Measurements from ENCODE around the gene UNC5B.

The UNC5B gene

GRCh38 chr10:71178880-71179279, 33.5 kb upstream of the UNC5B start:
- Histone ChIP-seq H3K79me2 (ENCODE audit: control insufficient read depth, insufficient read depth, low read length, poor library complexity) (no peaks in the 10 kb centered on the region), H3K79me1 (ENCODE audit: low read length) (no peaks in the 10 kb centered on the region), H3K9me3 (ENCODE audit: insufficient read depth, low read depth, low read length) (peaks cover 3% of the 10 kb centered on the region), H4K91ac (ENCODE audit: low read depth, low read length) (no peak overlapping the region), H3K27ac (ENCODE audit: low read depth, low read length) (no peak overlapping the region), H4K8ac (ENCODE audit: low read depth, low read length) (no peak overlapping the region), H3K9ac (ENCODE audit: low read length) (no peak overlapping the region), H4K12ac (ENCODE audit: low read depth, low read length) (no peak overlapping the region), H2BK120ac (ENCODE audit: insufficient read depth, low read length, poor library complexity) (no peak overlapping the region), H2BK12ac (ENCODE audit: low read length) (no peak overlapping the region), H3K4ac (ENCODE audit: low read depth, low read length) (no peak overlapping the region), H2BK5ac (ENCODE audit: low read depth, low read length, poor library complexity) (no peak overlapping the region), H3K4me3 (ENCODE audit: low read depth, low read length) (no peak overlapping the region), H2AFZ (ENCODE audit: insufficient read depth, low read length, poor library complexity) (no peak overlapping the region), H3K23ac (ENCODE audit: low read length) (no peak overlapping the region), H3K14ac (ENCODE audit: low read length) (no peak overlapping the region), H3K4me2 (ENCODE audit: low read length) (no peak overlapping the region), H3K27me3 (ENCODE audit: insufficient read depth, low read length) (no peaks in the 10 kb centered on the region), H2AK5ac (ENCODE audit: low read length) (no peak overlapping the region), H3K36me3 (ENCODE audit: control insufficient read depth in 1 of 2, insufficient read depth in 2 of 2, low read length in 2 of 2) (no peaks in the 10 kb centered on the region), H3K4me1 (ENCODE audit: control insufficient read depth in 1 of 2, insufficient read depth in 2 of 2, low read length in 2 of 2) (no peaks in the 10 kb centered on the region), H3K18ac (ENCODE audit: low read length) (no peak overlapping the region)
- WGBS (ENCODE audit: extremely low coverage, insufficient coverage, insufficient read length), result no CpG with 5 or more reads among the region's 3 CpGs
- DNase-seq, result no peak

- H4K8ac ChIP-seq (ENCODE audit: low read depth, low read length), result no peak overlapping the region
- H3K27ac ChIP-seq (ENCODE audit: low read depth, low read length), result no peak overlapping the region
- no peak overlapping the region for H3K23ac ChIP-seq (ENCODE audit: low read length)
- no peak overlapping the region for H3K14ac ChIP-seq (ENCODE audit: low read length)
- H3K9ac ChIP-seq (ENCODE audit: low read length), result no peak overlapping the region
- no peak overlapping the region for H3K18ac ChIP-seq (ENCODE audit: low read length)
- H3K4ac ChIP-seq (ENCODE audit: low read depth, low read length), result no peak overlapping the region
- H3K4me3 ChIP-seq (ENCODE audit: low read depth, low read length), result no peak overlapping the region
- H3K4me2 ChIP-seq (ENCODE audit: low read length), result no peak overlapping the region
- DNase-seq, result no peak
- H3K9me3 ChIP-seq (ENCODE audit: insufficient read depth, low read depth, low read length), result peaks cover 3% of the 10 kb centered on the region
- H2BK120ac ChIP-seq (ENCODE audit: insufficient read depth, low read length, poor library complexity), result no peak overlapping the region
- no peaks in the 10 kb centered on the region for H3K4me1 ChIP-seq (ENCODE audit: control insufficient read depth in 1 of 2, insufficient read depth in 2 of 2, low read length in 2 of 2)
- no peak overlapping the region for H2AFZ ChIP-seq (ENCODE audit: insufficient read depth, low read length, poor library complexity)
- H3K79me1 ChIP-seq (ENCODE audit: low read length), result no peaks in the 10 kb centered on the region
- H3K36me3 ChIP-seq (ENCODE audit: control insufficient read depth in 1 of 2, insufficient read depth in 2 of 2, low read length in 2 of 2), result no peaks in the 10 kb centered on the region
- WGBS (ENCODE audit: extremely low coverage, insufficient coverage, insufficient read length), result no CpG with 5 or more reads among the region's 3 CpGs
- no peak overlapping the region for H2AK5ac ChIP-seq (ENCODE audit: low read length)
- H3K79me2 ChIP-seq (ENCODE audit: control insufficient read depth, insufficient read depth, low read length, poor library complexity), result no peaks in the 10 kb centered on the region
- no peak overlapping the region for H4K91ac ChIP-seq (ENCODE audit: low read depth, low read length)
- H4K12ac ChIP-seq (ENCODE audit: low read depth, low read length), result no peak overlapping the region
- no peaks in the 10 kb centered on the region for H3K27me3 ChIP-seq (ENCODE audit: insufficient read depth, low read length)
- no peak overlapping the region for H2BK5ac ChIP-seq (ENCODE audit: low read depth, low read length, poor library complexity)
- H2BK12ac ChIP-seq (ENCODE audit: low read length), result no peak overlapping the region
These were observed 33.0 kb upstream of the UNC5B start for GRCh38 chr10:71179382-71179781.

GRCh38 chr10:71184421-71184820, 27.9 kb upstream of the UNC5B start:
- Histone ChIP-seq H3K36me3 (ENCODE audit: control insufficient read depth in 1 of 2, insufficient read depth in 2 of 2, low read length in 2 of 2) (no peaks in the 10 kb centered on the region), H3K27me3 (ENCODE audit: insufficient read depth, low read length) (no peaks in the 10 kb centered on the region), H3K4me2 (ENCODE audit: low read length) (no peak overlapping the region), H3K4me1 (ENCODE audit: control insufficient read depth in 1 of 2, insufficient read depth in 2 of 2, low read length in 2 of 2) (no peaks in the 10 kb centered on the region), H2BK12ac (ENCODE audit: low read length) (no peak overlapping the region), H3K79me1 (ENCODE audit: low read length) (no peaks in the 10 kb centered on the region), H3K79me2 (ENCODE audit: control insufficient read depth, insufficient read depth, low read length, poor library complexity) (no peaks in the 10 kb centered on the region), H2AFZ (ENCODE audit: insufficient read depth, low read length, poor library complexity) (no peak overlapping the region), H3K27ac (ENCODE audit: low read depth, low read length) (no peak overlapping the region), H3K9me3 (ENCODE audit: insufficient read depth, low read depth, low read length) (peaks cover under 1% of the 10 kb centered on the region), H3K4ac (ENCODE audit: low read depth, low read length) (no peak overlapping the region), H3K14ac (ENCODE audit: low read length) (no peak overlapping the region), H4K8ac (ENCODE audit: low read depth, low read length) (no peak overlapping the region), H3K18ac (ENCODE audit: low read length) (no peak overlapping the region), H3K23ac (ENCODE audit: low read length) (no peak overlapping the region), H2AK5ac (ENCODE audit: low read length) (no peak overlapping the region), H4K91ac (ENCODE audit: low read depth, low read length) (no peak overlapping the region), H3K9ac (ENCODE audit: low read length) (no peak overlapping the region), H2BK120ac (ENCODE audit: insufficient read depth, low read length, poor library complexity) (no peak overlapping the region), H4K12ac (ENCODE audit: low read depth, low read length) (no peak overlapping the region), H2BK5ac (ENCODE audit: low read depth, low read length, poor library complexity) (no peak overlapping the region), H3K4me3 (ENCODE audit: low read depth, low read length) (no peak overlapping the region)
- DNase-seq, result no peak
- no CpG with 5 or more reads among the region's 6 CpGs for whole genome bisulfite sequencing (ENCODE audit: extremely low coverage, insufficient coverage, insufficient read length)

- WGBS (ENCODE audit: extremely low coverage, insufficient coverage, insufficient read length), result no CpG with 5 or more reads among the region's 4 CpGs
- Histone ChIP-seq H3K4me3 (ENCODE audit: low read depth, low read length) (no peak overlapping the region), H3K27me3 (ENCODE audit: insufficient read depth, low read length) (no peaks in the 10 kb centered on the region), H4K12ac (ENCODE audit: low read depth, low read length) (no peak overlapping the region), H2BK120ac (ENCODE audit: insufficient read depth, low read length, poor library complexity) (no peak overlapping the region), H3K9me3 (ENCODE audit: insufficient read depth, low read depth, low read length) (no peaks in the 10 kb centered on the region), H2BK5ac (ENCODE audit: low read depth, low read length, poor library complexity) (no peak overlapping the region), H3K36me3 (ENCODE audit: control insufficient read depth in 1 of 2, insufficient read depth in 2 of 2, low read length in 2 of 2) (no peaks in the 10 kb centered on the region), H3K79me2 (ENCODE audit: control insufficient read depth, insufficient read depth, low read length, poor library complexity) (no peaks in the 10 kb centered on the region), H3K18ac (ENCODE audit: low read length) (no peak overlapping the region), H3K4me1 (ENCODE audit: control insufficient read depth in 1 of 2, insufficient read depth in 2 of 2, low read length in 2 of 2) (no peaks in the 10 kb centered on the region), H2AK5ac (ENCODE audit: low read length) (no peak overlapping the region), H3K4me2 (ENCODE audit: low read length) (no peak overlapping the region), H3K23ac (ENCODE audit: low read length) (no peak overlapping the region), H3K4ac (ENCODE audit: low read depth, low read length) (no peak overlapping the region), H4K8ac (ENCODE audit: low read depth, low read length) (no peak overlapping the region), H4K91ac (ENCODE audit: low read depth, low read length) (no peak overlapping the region), H3K14ac (ENCODE audit: low read length) (no peak overlapping the region), H2BK12ac (ENCODE audit: low read length) (no peak overlapping the region), H3K9ac (ENCODE audit: low read length) (no peak overlapping the region), H2AFZ (ENCODE audit: insufficient read depth, low read length, poor library complexity) (no peak overlapping the region), H3K27ac (ENCODE audit: low read depth, low read length) (no peak overlapping the region), H3K79me1 (ENCODE audit: low read length) (no peaks in the 10 kb centered on the region)
- no peak for DNase-seq
These were observed 27.2 kb upstream of the UNC5B start for GRCh38 chr10:71185209-71185608.
